ENCODE results near the gene BPNT1. TPM values are rescaled to one million over a fixed set of nuclear protein-coding genes. Genes with fewer than 3 reads are reported as not detected.

Gene BPNT1
- total RNA-seq, 1 donor from 2014 or later = 22.8 TPM

DNA sequence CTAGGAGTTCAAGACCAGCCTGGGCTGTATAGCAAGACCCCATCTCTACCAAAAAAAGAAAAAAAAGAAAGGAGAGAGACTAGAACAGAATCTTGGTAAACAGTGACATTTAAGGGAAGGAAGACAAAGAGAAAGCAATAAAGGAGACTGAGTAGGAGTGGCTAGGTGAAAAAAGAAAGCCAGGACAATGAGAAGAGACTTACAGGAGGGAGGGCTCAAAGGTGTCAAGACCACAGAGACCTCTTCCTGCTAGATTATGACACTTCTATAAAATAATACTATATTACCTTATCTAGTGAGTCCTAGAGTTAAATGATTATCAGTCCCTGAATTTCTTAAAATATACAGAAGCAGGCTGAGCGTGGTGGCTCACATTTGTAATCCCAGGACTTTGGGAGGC lies 33.2 kb downstream of the BPNT1 start:
- intact Hi-C loops (cut with micrococcal nuclease) = no loop called here
- TF ChIP-seq, protein P1, sequence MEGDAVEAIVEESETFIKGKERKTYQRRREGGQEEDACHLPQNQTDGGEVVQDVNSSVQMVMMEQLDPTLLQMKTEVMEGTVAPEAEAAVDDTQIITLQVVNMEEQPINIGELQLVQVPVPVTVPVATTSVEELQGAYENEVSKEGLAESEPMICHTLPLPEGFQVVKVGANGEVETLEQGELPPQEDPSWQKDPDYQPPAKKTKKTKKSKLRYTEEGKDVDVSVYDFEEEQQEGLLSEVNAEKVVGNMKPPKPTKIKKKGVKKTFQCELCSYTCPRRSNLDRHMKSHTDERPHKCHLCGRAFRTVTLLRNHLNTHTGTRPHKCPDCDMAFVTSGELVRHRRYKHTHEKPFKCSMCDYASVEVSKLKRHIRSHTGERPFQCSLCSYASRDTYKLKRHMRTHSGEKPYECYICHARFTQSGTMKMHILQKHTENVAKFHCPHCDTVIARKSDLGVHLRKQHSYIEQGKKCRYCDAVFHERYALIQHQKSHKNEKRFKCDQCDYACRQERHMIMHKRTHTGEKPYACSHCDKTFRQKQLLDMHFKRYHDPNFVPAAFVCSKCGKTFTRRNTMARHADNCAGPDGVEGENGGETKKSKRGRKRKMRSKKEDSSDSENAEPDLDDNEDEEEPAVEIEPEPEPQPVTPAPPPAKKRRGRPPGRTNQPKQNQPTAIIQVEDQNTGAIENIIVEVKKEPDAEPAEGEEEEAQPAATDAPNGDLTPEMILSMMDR (IDR thresholded peaks at IDR 0.05) = no peak
- DNase-seq (no peak), ATAC-seq (ENCODE audit: low read depth) (no peak)
- Mint-ChIP-seq H3K4me1 (no peaks in the 10 kb centered on the region), H3K4me3 (no peak overlapping the region), H3K9me3 (no peaks in the 10 kb centered on the region), H3K27me3 (no peaks in the 10 kb centered on the region), H3K36me3 (ENCODE audit: low read depth) (peaks cover 38% of the 10 kb centered on the region), H3K27ac (no peak overlapping the region)
- POLR2A ChIA-PET = no interaction called here
- CTCF ChIA-PET = no interaction called here

DNA sequence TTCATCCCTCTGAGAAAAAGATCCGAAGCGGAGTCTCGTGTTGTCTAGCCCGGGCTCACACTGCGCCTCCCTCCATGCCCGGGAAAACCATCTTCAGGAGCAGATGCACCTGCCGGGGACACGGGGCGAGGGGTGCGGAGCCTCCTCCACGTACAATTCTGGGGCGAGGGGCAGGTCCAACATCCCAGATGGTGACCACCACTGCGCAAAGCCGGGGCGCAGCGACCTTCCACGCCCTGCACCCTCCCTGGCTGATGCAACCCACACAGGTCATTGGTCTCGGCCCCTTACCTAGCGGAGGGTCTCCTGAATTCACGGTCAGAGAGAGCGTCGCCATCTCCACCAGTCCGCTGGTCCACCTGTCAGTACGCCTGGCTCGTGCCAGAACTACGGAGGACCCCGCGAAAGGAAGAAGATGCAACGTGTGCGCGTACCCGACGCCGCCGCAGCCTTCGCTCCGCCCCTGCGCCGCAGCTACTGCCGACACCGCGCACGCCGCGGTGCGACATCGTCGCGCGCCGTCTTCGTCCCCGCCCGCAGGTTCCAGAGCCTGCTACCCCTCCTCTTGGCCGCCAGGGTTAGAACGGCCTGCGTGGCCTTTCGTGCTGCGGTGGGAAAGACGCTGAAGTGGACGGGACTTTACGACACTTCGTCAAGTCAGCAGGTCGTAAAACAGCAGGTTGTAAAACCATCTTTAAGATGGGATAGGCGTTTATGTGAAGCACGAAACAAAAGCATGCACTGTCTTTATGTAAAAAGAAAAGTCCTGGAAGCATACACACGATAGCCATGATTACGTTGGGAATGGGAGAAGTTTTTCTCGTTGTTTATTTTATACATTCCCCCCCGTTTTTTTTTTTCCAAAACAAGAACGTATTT lies 43.3 kb downstream of the BPNT1 start, which contains the start of gene EPRS1:
EPRS1 (minus strand) TSS at position 454 of the 879 bp plus-strand sequence; CDS start at position 337, 117 bp downstream.
- intact Hi-C loops (cut with micrococcal nuclease) = loop anchor here (1.0 to 10.0 kb wide), 4 partner anchors 43 to 1761 kb away; partner anchors contain the start of genes BPNT1, IARS2, RAB3GAP2 and RRP15
- POLR2A ChIA-PET = interaction anchor here (0.7 to 1.7 kb wide), 3 partner anchors 44 to 96 kb away, joined by 3 to 9 read pairs (median 7); partner anchors contain the start of genes BPNT1 and IARS2
- TF ChIP-seq, protein P1 (IDR thresholded peaks at IDR 0.05) = peak; percentile 21
- DNase-seq = peak; percentile 89
- Mint-ChIP-seq H3K9me3 (no peaks in the 10 kb centered on the region), H3K27me3 (no peaks in the 10 kb centered on the region), H3K27ac (peak within 1 kb of the TSS; percentile 93), H3K36me3 (ENCODE audit: low read depth) (peaks cover 22% of the 10 kb centered on the region), H3K4me1 (peaks cover 26% of the 10 kb centered on the region), H3K4me3 (peak within 1 kb of the TSS; percentile 97)
- CTCF ChIA-PET = no interaction called here
- ATAC-seq (ENCODE audit: low read depth) = peak; percentile 99

DNA sequence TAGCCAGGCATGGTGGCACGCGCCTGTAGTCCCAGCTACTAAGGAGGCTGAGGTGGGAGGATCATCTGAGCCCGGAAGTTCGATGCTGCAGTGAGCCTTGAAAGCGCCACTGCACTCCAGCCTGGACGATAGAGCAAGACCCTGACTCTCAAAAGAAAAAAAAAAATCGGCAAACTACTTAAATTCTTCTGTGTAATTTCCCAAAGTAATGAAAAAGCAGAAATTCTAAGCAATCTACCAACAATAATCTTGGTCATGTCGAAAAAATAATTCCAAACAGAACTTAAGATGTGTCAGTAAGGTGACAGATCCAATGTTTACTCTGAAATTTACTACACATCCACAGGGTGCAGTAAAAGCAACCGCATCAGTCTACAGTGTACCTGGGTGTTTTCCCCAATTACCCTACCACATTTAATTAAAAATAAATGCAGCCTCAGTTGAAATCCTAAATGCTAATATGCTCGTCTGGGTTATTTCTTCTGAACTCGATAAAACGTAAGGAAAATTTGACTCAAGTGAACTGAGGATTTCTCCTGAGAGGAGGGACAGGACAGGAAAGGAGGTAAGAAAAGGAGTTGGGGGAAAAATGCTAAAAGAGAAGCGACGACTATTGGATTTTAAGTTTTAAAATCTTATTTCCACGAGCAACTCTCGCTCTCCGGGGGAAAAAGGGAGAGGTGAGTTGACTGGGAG lies 44.1 kb downstream of the BPNT1 start:
- intact Hi-C loops (cut with micrococcal nuclease) = loop anchor here (1.0 to 10.0 kb wide), 4 partner anchors 44 to 1761 kb away; partner anchors contain the start of genes BPNT1, IARS2, RAB3GAP2 and RRP15
- no peak for DNase-seq
- Mint-ChIP-seq H3K27me3 (no peaks in the 10 kb centered on the region), H3K9me3 (no peaks in the 10 kb centered on the region), H3K4me1 (peaks cover 26% of the 10 kb centered on the region), H3K4me3 (peak overlapping the region; percentile 97), H3K27ac (peak overlapping the region; percentile 93), H3K36me3 (ENCODE audit: low read depth) (peaks cover 26% of the 10 kb centered on the region)
- no peak for ATAC-seq (ENCODE audit: low read depth)
- ChIA-PET POLR2A (interaction anchor here (0.9 to 1.7 kb wide), 2 partner anchors 44 to 49 kb away, joined by 7 to 9 read pairs; partner anchors contain the start of genes BPNT1 and IARS2), CTCF (no interaction called here)
- TF ChIP-seq, protein P1 (IDR thresholded peaks at IDR 0.05) = no peak

- CTCF ChIA-PET = no interaction called here
- peak overlapping the region; percentile 97 for H3K4me3 Mint-ChIP-seq
- H3K4me1 Mint-ChIP-seq = peaks cover 26% of the 10 kb centered on the region
- POLR2A ChIA-PET = interaction anchor here (0.7 kb wide), 1 partner anchor 207 kb away, joined by 3 read pairs; no protein-coding TSS in a partner anchor
- DNase-seq (no peak), ATAC-seq (ENCODE audit: low read depth) (no peak)
- peaks cover 31% of the 10 kb centered on the region for H3K36me3 Mint-ChIP-seq (ENCODE audit: low read depth)
- no peaks in the 10 kb centered on the region for H3K9me3 Mint-ChIP-seq
- intact Hi-C loops (cut with micrococcal nuclease) = loop anchor here (10.0 kb wide), 1 partner anchor 1760 kb away; the partner anchor contains the start of gene RRP15
- TF ChIP-seq, protein P1 (IDR thresholded peaks at IDR 0.05) = no peak
- peak overlapping the region; percentile 93 for H3K27ac Mint-ChIP-seq
- no peaks in the 10 kb centered on the region for H3K27me3 Mint-ChIP-seq
Measured at GRCh38 chr1:220044678-220045355, 44.8 kb downstream of the BPNT1 start.
